Uterus (tissue), 4 donors: ENCODE measurements around the gene C11orf21. TPM values are rescaled to one million over a fixed set of nuclear protein-coding genes. Genes with fewer than 3 reads are reported as not detected.

Source experiments
- DNase-seq, 2 donors: peaks; one replicate each; pipeline ENCODE4 v3.0.0-alpha.2; 2019 to 2020
- H3K27ac ChIP-seq, 2 donors: fragments of 200-600 bp; sonication (generic); 1 replicate in 1 of 2; 2 replicates in 1 of 2; pipeline ENCODE4 v1.5.1; 2016 to 2018
- H3K27me3 ChIP-seq, 2 donors: fragments of 200-600 bp; sonication (generic); one replicate each; pipeline ENCODE4 v1.5.1; 2018 to 2019; ENCODE audit warnings: control low read depth in 1 of 2
- H3K36me3 ChIP-seq, 2 donors: fragments of 200-600 bp; sonication (generic); one replicate each; pipeline ENCODE4 v1.5.1; 2019; ENCODE audit warnings: control low read depth in 1 of 2
- H3K4me1 ChIP-seq, 2 donors: fragments of 200-600 bp; sonication (generic); one replicate each; pipeline ENCODE4 v1.5.1; 2018 to 2019; ENCODE audit warnings: control low read depth in 1 of 2
- H3K4me3 ChIP-seq, 2 donors: fragments of 200-600 bp; sonication (generic); 1 replicate in 1 of 2; 2 replicates in 1 of 2; pipeline ENCODE4 v1.5.1; 2018 to 2019; ENCODE audit warnings: mild to moderate bottlenecking in 1 of 2
- H3K9me3 ChIP-seq, 2 donors: fragments of 200-600 bp; sonication (generic); one replicate each; pipeline ENCODE4 v1.5.1; 2019; ENCODE audit warnings: control low read depth in 1 of 2
- POLR2A ChIP-seq, 2 donors: fragments of 450-650 bp; IDR thresholded peaks; one replicate each; pipeline ENCODE4 v1.6.1; 2016; ENCODE audit warnings: antibody characterized with exemption in 2 of 2, mild to moderate bottlenecking in 1 of 2, moderate library complexity in 1 of 2
- intact Hi-C: fragments of 100-400 bp; cut with DNase I; formaldehyde crosslinking; loops from one replicate; pipeline ENCODE4 v1.15.1; 2023; ENCODE audit warnings: low total_unique reads
- total RNA-seq, 4 donors: library from RNA; depleted of rRNA in 3 of 4; stranded (reverse); fragments of >200 nt in 3 of 4; gene quantifications; one replicate each; pipeline versions ENCODE4 v1.1.0 to v1.2.4, GENCODE V29; 2014 to 2023
- TF ChIP-seq, protein P1 (sequence below), 4 experiments: fragments of 200-600 bp in 2 of 4; fragments of 450-650 bp in 2 of 4; sonication (generic) in 2 of 4; IDR thresholded peaks; one replicate each; pipeline ENCODE4 v1.5.1; 2016 to 2019; ENCODE audit warnings: antibody characterized with exemption in 4 of 4, mild to moderate bottlenecking in 2 of 4, moderate library complexity in 1 of 4
- donor health status: DM: yes; HTN: yes; CAD: no.

The C11orf21 gene
- total RNA-seq, 4 donors from 2014 or later = 1.7 to 1.8 TPM; not detected in 2

DNA sequence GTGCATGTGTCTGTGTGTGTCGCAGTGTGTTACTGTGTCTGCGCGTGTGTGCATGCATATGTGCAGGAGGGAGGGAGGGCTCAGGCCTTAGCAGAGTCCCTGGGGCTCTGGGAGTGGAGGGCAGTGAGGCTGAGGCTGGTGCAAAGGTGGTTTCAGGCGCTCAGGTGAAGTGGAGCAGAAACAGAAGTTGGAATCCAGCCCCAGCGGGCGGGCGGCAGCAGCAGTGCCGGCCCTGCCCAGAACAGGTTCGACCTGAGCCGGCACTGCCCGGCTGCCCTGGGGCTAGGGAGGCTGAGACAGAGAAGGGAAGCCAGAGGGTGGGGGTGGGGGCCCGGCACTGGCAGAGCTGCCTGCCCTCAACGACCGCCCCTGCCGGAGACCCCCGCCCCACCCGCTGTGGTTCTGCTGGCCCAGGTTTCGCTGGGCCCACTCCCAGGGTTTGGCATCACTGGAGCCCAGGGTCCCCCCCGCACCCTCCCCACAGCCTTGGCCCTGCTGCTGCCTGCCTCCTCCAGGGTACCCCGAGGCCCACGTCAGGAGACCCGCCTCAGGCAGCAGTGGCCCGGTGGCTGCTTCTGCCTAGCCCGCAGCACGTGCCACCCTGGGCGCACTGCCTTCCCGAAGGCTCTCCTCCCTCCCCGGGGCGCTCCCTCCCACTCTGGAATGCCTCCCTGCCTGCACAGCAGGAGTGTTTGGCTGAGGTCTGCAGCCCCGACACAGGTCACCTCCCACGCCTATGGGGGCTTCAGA is 44.6 kb downstream of the C11orf21 start:
- no peak for DNase-seq
- H3K36me3 ChIP-seq = no peaks in the 10 kb centered on the region
- H3K9me3 ChIP-seq = no peaks in the 10 kb centered on the region
- intact Hi-C loops = no loop called here
- TF ChIP-seq POLR2A (IDR thresholded peaks at IDR 0.05) = no peak
- TF ChIP-seq, protein P1, sequence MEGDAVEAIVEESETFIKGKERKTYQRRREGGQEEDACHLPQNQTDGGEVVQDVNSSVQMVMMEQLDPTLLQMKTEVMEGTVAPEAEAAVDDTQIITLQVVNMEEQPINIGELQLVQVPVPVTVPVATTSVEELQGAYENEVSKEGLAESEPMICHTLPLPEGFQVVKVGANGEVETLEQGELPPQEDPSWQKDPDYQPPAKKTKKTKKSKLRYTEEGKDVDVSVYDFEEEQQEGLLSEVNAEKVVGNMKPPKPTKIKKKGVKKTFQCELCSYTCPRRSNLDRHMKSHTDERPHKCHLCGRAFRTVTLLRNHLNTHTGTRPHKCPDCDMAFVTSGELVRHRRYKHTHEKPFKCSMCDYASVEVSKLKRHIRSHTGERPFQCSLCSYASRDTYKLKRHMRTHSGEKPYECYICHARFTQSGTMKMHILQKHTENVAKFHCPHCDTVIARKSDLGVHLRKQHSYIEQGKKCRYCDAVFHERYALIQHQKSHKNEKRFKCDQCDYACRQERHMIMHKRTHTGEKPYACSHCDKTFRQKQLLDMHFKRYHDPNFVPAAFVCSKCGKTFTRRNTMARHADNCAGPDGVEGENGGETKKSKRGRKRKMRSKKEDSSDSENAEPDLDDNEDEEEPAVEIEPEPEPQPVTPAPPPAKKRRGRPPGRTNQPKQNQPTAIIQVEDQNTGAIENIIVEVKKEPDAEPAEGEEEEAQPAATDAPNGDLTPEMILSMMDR (IDR thresholded peaks at IDR 0.05) = no peak
- H3K27ac ChIP-seq = no peak overlapping the region
- no peaks in the 10 kb centered on the region for H3K4me1 ChIP-seq
- no peaks in the 10 kb centered on the region for H3K27me3 ChIP-seq
- H3K4me3 ChIP-seq = no peak overlapping the region

DNA sequence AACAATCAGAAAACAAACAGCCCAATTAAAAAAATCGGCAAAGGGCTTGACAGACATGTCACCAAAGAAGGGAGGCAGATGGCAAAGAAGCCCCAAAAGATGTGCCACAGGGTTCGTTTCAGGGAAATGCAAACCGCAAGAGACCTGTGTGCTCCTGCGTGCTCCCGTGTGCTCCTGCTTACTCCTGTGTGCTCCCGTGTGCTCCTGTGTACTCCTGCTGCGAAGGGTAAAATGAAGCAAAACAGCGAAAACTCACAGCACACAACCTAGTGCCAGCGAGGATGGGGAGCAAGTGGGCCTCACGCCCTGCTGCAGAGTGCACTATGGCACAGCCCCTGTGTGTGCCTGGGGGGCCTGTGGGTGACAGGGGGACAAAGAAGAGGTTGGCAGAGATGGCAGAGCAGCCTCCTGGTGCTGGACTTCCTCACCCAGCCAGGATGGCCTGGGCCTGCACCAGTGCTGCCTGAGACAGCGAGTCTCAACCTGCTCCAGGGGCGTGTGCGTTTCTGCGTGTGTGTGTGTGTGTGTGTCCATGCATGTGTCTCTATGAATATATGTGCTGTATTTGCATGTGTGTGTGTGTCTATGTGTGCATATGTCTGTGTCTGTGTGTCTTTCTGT is 45.3 kb downstream of the C11orf21 start:
- Histone ChIP-seq H3K36me3 (no peaks in the 10 kb centered on the region), H3K9me3 (no peaks in the 10 kb centered on the region), H3K27ac (no peak overlapping the region), H3K27me3 (no peaks in the 10 kb centered on the region), H3K4me1 (no peaks in the 10 kb centered on the region), H3K4me3 (no peak overlapping the region)
- intact Hi-C loops = no loop called here
- no peak for DNase-seq
- TF ChIP-seq POLR2A (IDR thresholded peaks at IDR 0.05) = no peak
- TF ChIP-seq, protein P1 (IDR thresholded peaks at IDR 0.05) = no peak

DNA sequence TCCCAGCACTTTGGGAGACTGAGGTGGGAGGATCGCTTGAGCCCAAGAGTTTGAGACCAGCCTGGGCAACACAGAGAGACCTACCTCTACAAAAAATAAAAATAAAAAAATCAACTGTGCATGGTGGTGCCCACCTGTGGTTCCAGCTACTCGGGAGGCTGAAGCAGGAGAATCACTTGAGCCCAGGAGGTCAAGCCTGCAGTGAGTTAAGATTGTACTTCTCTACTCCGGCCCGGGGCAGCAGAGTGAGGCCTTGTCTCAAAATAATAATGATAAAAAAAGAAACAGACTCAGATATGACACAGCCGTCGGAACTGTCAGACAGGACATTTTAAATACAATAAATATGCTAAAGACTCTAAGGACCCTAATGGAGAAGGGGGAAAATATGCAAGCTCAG is 49.7 kb downstream of the C11orf21 start:
- Histone ChIP-seq H3K9me3 (no peaks in the 10 kb centered on the region), H3K36me3 (no peaks in the 10 kb centered on the region), H3K27ac (no peak overlapping the region), H3K27me3 (no peaks in the 10 kb centered on the region), H3K4me3 (no peak overlapping the region), H3K4me1 (no peaks in the 10 kb centered on the region)
- intact Hi-C loops = no loop called here
- TF ChIP-seq, protein P1 (IDR thresholded peaks at IDR 0.05) = no peak
- no peak for TF ChIP-seq POLR2A (IDR thresholded peaks at IDR 0.05)
- DNase-seq = no peak

DNA sequence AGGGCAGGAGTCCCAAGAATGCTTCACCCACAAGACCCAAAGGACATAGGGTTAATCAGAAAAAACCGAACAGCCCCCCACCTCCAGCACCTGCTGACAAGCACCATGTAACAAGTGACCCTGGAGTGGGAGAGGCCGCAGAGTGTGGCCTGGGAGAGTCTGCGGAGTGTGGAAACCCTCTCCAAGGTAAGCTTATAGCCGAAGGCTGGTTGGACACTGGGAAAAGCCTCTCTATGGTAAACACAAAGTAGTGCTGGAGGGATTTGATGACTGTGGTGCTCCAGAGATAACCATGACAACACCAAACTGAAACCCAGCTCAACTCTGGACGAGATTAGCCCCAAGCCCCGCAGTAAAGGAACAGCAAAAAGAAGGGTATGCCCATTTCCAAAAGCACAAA is 50.6 kb downstream of the C11orf21 start:
- intact Hi-C loops = no loop called here
- Histone ChIP-seq H3K27ac (no peak overlapping the region), H3K9me3 (no peaks in the 10 kb centered on the region), H3K27me3 (peaks cover 0 to 3% of the 10 kb centered on the region in 2 donors), H3K4me1 (no peaks in the 10 kb centered on the region), H3K4me3 (no peak overlapping the region), H3K36me3 (no peaks in the 10 kb centered on the region)
- no peak for DNase-seq
- TF ChIP-seq, protein P1 (IDR thresholded peaks at IDR 0.05) = no peak
- TF ChIP-seq POLR2A (IDR thresholded peaks at IDR 0.05) = no peak

DNA sequence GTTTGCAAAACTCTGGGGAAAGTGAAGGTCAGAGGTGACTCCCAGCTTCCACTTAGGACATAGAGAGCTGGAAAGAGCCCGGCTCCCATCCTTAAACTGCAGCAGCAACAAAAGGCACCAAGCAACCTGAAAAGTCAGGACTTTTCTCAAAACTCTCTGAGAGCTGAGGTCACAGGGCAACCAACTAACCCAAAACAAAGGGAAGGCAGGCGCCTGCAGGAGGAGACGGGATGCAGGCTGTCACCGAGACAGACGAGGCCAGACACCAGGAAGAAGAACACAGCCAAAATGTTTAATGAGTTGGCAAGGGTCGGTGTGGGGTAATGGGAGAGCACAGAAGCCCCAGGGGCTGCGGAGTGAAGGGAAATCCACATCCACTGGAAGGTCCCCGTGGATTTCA is 51.2 kb downstream of the C11orf21 start:
- intact Hi-C loops = no loop called here
- TF ChIP-seq POLR2A (IDR thresholded peaks at IDR 0.05) = no peak
- TF ChIP-seq, protein P1 (IDR thresholded peaks at IDR 0.05) = no peak
- DNase-seq = no peak

More for the DNA sequence above, 51.2 kb downstream of the C11orf21 start:
- peaks cover 0 to 4% of the 10 kb centered on the region in 2 donors for H3K27me3 ChIP-seq
- no peak overlapping the region for H3K4me3 ChIP-seq
- H3K36me3 ChIP-seq = no peaks in the 10 kb centered on the region
- no peaks in the 10 kb centered on the region for H3K4me1 ChIP-seq
- no peak overlapping the region for H3K27ac ChIP-seq
- H3K9me3 ChIP-seq = no peaks in the 10 kb centered on the region
